CD4-positive, alpha-beta T cell treated with Interferon gamma for 1 hour (primary cell): ENCODE results near the gene FLOT1.

Experiments used
- DNase-seq: peaks from one replicate; pipeline ENCODE4 v3.0.0-alpha.2; 2020

The FLOT1 gene

GRCh38 chr6:30691208-30691847 lies 51.2 kb downstream of the FLOT1 start:
- DNase-seq: no peak

- peak; percentile 62 for DNase-seq
Measured at GRCh38 chr6:30690403-30691207, 51.9 kb downstream of the FLOT1 start, which contains the start of gene NRM. Gene NRM, minus strand, starts transcription at chr6:30690984. Its CDS starts 10 bp downstream, at chr6:30690974.

- no peak for DNase-seq
Measured at GRCh38 chr6:30689985-30690384, 52.5 kb downstream of the FLOT1 start.

GRCh38 chr6:30689022-30689865 lies 53.2 kb downstream of the FLOT1 start:
- DNase-seq: no peak

GRCh38 chr6:30688569-30688968 lies 53.9 kb downstream of the FLOT1 start:
- peak; percentile 40 for DNase-seq

- DNase-seq: no peak
Measured at GRCh38 chr6:30687659-30688431, 54.6 kb downstream of the FLOT1 start.

GRCh38 chr6:30686908-30687658 lies 55.4 kb downstream of the FLOT1 start:
- DNase-seq: peak; percentile 87

GRCh38 chr6:30686009-30686907 lies 56.2 kb downstream of the FLOT1 start, which contains the start of gene PPP1R18:
Gene PPP1R18, minus strand, starts transcription at chr6:30686645. Its CDS starts 627 bp downstream, at chr6:30686018.
- DNase-seq: peak; percentile 79

GRCh38 chr6:30685157-30686008 lies 57.1 kb downstream of the FLOT1 start:
- DNase-seq: no peak

- peak; percentile 62 for DNase-seq
Measured at GRCh38 chr6:30684386-30685156, 57.9 kb downstream of the FLOT1 start.

- DNase-seq: no peak
Measured at GRCh38 chr6:30683980-30684338, 58.5 kb downstream of the FLOT1 start.

- no peak for DNase-seq
Measured at GRCh38 chr6:30683183-30683979, 59.1 kb downstream of the FLOT1 start.

- peak; percentile 91 for DNase-seq
Measured at GRCh38 chr6:30682143-30683117, 60.1 kb downstream of the FLOT1 start.

- no peak for DNase-seq
Measured at GRCh38 chr6:30681766-30682142, 60.7 kb downstream of the FLOT1 start.

GRCh38 chr6:30679765-30680535 lies 62.5 kb downstream of the FLOT1 start:
- DNase-seq: no peak
